Fibroblast of lung (primary cell): ENCODE results near the gene TAF8.

Experiments
- CTCF ChIP-seq, 2 donors: IDR thresholded peaks in 1 of 2; conservative IDR thresholded peaks in 1 of 2; 1 replicate in 1 of 2; 2 replicates in 1 of 2; pipeline ENCODE4 v1.5.1; 2011 to 2012; ENCODE audit warnings: low read length in 2 of 2, control low read depth in 1 of 2, inconsistent platforms in 1 of 2, low read depth in 1 of 2, mild to moderate bottlenecking in 1 of 2
- EZH2 ChIP-seq: IDR thresholded peaks from 2 replicates; pipeline ENCODE4 v1.5.1; 2012; ENCODE audit warnings: low read length, control low read depth, mild to moderate bottlenecking; ENCODE audit errors: missing control alignments

- TF ChIP-seq CTCF (conservative IDR thresholded peaks at IDR 0.05 in 1 of 2, IDR thresholded peaks at IDR 0.05 in 1 of 2; ENCODE audit: low read depth in 1 of 2, low read length in 2 of 2) = no peak
- TF ChIP-seq EZH2 = no peak
Observed at GRCh38 chr6:42131531-42131930, 81.2 kb downstream of the TAF8 start.
